Gastrocnemius medialis (tissue), 4 donors: ENCODE data around the gene CCND2. TPM values are rescaled to one million over a fixed set of nuclear protein-coding genes. Genes with fewer than 3 reads are reported as not detected.

ENCODE experiments used
- ATAC-seq, 2 donors: fragments of 150-250 bp; one replicate each; pipeline ENCODE4 v1.9.1; 2016
- DNase-seq, 2 donors: peaks; one replicate each; pipeline ENCODE4 v3.0.0-alpha.2; 2019
- H3K27ac ChIP-seq, 4 donors: fragments of 200-600 bp; sonication (generic); 1 replicate in 1 of 4; 2 replicates in 3 of 4; pipeline ENCODE4 v1.5.1; 2016 to 2018; ENCODE audit warnings: mild to moderate bottlenecking in 2 of 4, moderate library complexity in 1 of 4
- H3K27me3 ChIP-seq, 3 donors: fragments of 200-600 bp; sonication (generic) in 2 of 3; 1 replicate in 1 of 3; 2 replicates in 2 of 3; pipeline versions ENCODE4 v1.5.1 to v1.6.0; 2016 to 2019; ENCODE audit warnings: mild to moderate bottlenecking in 1 of 3, moderate library complexity in 1 of 3
- H3K36me3 ChIP-seq, 2 donors: fragments of 200-600 bp; sonication (generic) in 1 of 2; one replicate each; pipeline ENCODE4 v1.5.1; 2017 to 2018
- H3K4me1 ChIP-seq, 2 donors: fragments of 200-600 bp; sonication (generic) in 1 of 2; one replicate each; pipeline ENCODE4 v1.5.1; 2016 to 2017; ENCODE audit warnings: mild to moderate bottlenecking in 2 of 2
- H3K4me3 ChIP-seq, 4 donors: fragments of 200-600 bp; sonication (generic) in 3 of 4; 1 replicate in 1 of 4; 2 replicates in 3 of 4; pipeline ENCODE4 v1.5.1; 2016 to 2019; ENCODE audit warnings: mild to moderate bottlenecking in 2 of 4
- H3K9me3 ChIP-seq, 3 donors: fragments of 200-600 bp; sonication (generic) in 2 of 3; 1 replicate in 1 of 3; 2 replicates in 2 of 3; pipeline ENCODE4 v1.5.1; 2016 to 2019
- CTCF ChIP-seq, 5 experiments: fragments of 450-650 bp in 3 of 5; fragments of 200-600 bp in 2 of 5; sonication (generic) in 2 of 5; IDR thresholded peaks in 4 of 5; conservative IDR thresholded peaks in 1 of 5; 1 replicate in 4 of 5; 2 replicates in 1 of 5; pipeline ENCODE4 v1.5.1; 2016 to 2019; ENCODE audit warnings: antibody characterized with exemption in 5 of 5, mild to moderate bottlenecking in 3 of 5, moderate library complexity in 3 of 5
- POLR2A ChIP-seq, 2 donors: fragments of 450-650 bp; IDR thresholded peaks; one replicate each; pipeline ENCODE4 v1.6.1; 2017; ENCODE audit warnings: antibody characterized with exemption in 2 of 2, mild to moderate bottlenecking in 2 of 2, moderate library complexity in 2 of 2
- in situ Hi-C, 4 donors: fragments of 200-750 bp; cut with MboI; loops; one replicate each; pipeline versions ENCODE4 v1.15.0 to v1.8.0; 2017; ENCODE audit warnings: low sequenced_read_pairs in 4 of 4
- intact Hi-C: fragments of 100-400 bp; cut with DNase I; formaldehyde crosslinking; loops from one replicate; pipeline ENCODE4 v1.15.1; 2023; ENCODE audit warnings: low total_unique reads
- total RNA-seq, 4 donors: library from RNA; depleted of rRNA; stranded (reverse); fragments of >200 nt; gene quantifications; one replicate each; pipeline versions ENCODE4 v1.1.0 to v1.2.3, GENCODE V29; 2016

CCND2 gene
- total RNA-seq, 4 donors from 2014 or later = 2.7 to 5.6 (median 3.2) TPM

- ATAC-seq = no peak
- intact Hi-C loops (no loop called here), in situ Hi-C loops (loop anchor here in 1 of 4 donors (10.0 kb wide), 1 partner anchor 408 kb away; the partner anchor contains the start of gene PARP11)
- Histone ChIP-seq H3K9me3 (no peaks in the 10 kb centered on the region), H3K27me3 (peaks cover 7 to 8% (median 8%) of the 10 kb centered on the region in 3 donors), H3K36me3 (no peaks in the 10 kb centered on the region), H3K4me3 (no peak overlapping the region), H3K27ac (no peak overlapping the region), H3K4me1 (peaks cover 0 to 7% of the 10 kb centered on the region in 2 donors)
- DNase-seq = no peak
- TF ChIP-seq POLR2A (IDR thresholded peaks at IDR 0.05) (no peak), CTCF (IDR thresholded peaks at IDR 0.05 in 4 of 5, conservative IDR thresholded peaks at IDR 0.05 in 1 of 5) (no peak)
Observed at GRCh38 chr12:4282892-4283511, 9.4 kb downstream of the CCND2 start.

- intact Hi-C loops (no loop called here), in situ Hi-C loops (loop anchor here in 1 of 4 donors (10.0 kb wide), 1 partner anchor 409 kb away; the partner anchor contains the start of gene PARP11)
- no peak for TF ChIP-seq CTCF (IDR thresholded peaks at IDR 0.05 in 4 of 5, conservative IDR thresholded peaks at IDR 0.05 in 1 of 5)
- no peak for TF ChIP-seq POLR2A (IDR thresholded peaks at IDR 0.05)
- Histone ChIP-seq H3K4me1 (peaks cover 0 to 1% of the 10 kb centered on the region in 2 donors), H3K27ac (no peak overlapping the region), H3K4me3 (no peak overlapping the region), H3K36me3 (no peaks in the 10 kb centered on the region), H3K9me3 (no peaks in the 10 kb centered on the region), H3K27me3 (peaks cover 7 to 8% (median 8%) of the 10 kb centered on the region in 3 donors)
- no peak for ATAC-seq
- DNase-seq = no peak
Observed at GRCh38 chr12:4283512-4284255, 10.1 kb downstream of the CCND2 start.

GRCh38 chr12:4284306-4284705 lies 10.7 kb downstream of the CCND2 start:
- H3K4me1 ChIP-seq = no peaks in the 10 kb centered on the region
- H3K9me3 ChIP-seq = no peaks in the 10 kb centered on the region
- H3K27me3 ChIP-seq = peaks cover 8% of the 10 kb centered on the region in 3 donors
- H3K4me3 ChIP-seq = no peak overlapping the region
- no peak overlapping the region for H3K27ac ChIP-seq
- no peaks in the 10 kb centered on the region for H3K36me3 ChIP-seq
- in situ Hi-C loops = loop anchor here in 1 of 4 donors (10.0 kb wide), 1 partner anchor 410 kb away; the partner anchor contains the start of gene PARP11
- intact Hi-C loops = no loop called here
- no peak for ATAC-seq
- DNase-seq = no peak
- no peak for TF ChIP-seq POLR2A (IDR thresholded peaks at IDR 0.05)
- TF ChIP-seq CTCF (IDR thresholded peaks at IDR 0.05 in 4 of 5, conservative IDR thresholded peaks at IDR 0.05 in 1 of 5) = no peak

- Histone ChIP-seq H3K27ac (no peak overlapping the region), H3K36me3 (no peaks in the 10 kb centered on the region), H3K9me3 (no peaks in the 10 kb centered on the region), H3K4me1 (no peaks in the 10 kb centered on the region), H3K4me3 (no peak overlapping the region), H3K27me3 (peaks cover 7 to 12% (median 8%) of the 10 kb centered on the region in 3 donors)
- TF ChIP-seq CTCF (IDR thresholded peaks at IDR 0.05 in 4 of 5, conservative IDR thresholded peaks at IDR 0.05 in 1 of 5) = no peak
- no peak for TF ChIP-seq POLR2A (IDR thresholded peaks at IDR 0.05)
- DNase-seq (no peak), ATAC-seq (no peak)
- intact Hi-C loops (no loop called here), in situ Hi-C loops (loop anchor here in 1 of 4 donors (10.0 kb wide), 1 partner anchor 410 kb away; the partner anchor contains the start of gene PARP11)
Observed at GRCh38 chr12:4285070-4285469, 11.5 kb downstream of the CCND2 start.
